GM20000 (cell line): ENCODE measurements around the gene ZNF408.

Source experiments
- DNase-seq: peaks from one replicate; pipeline ENCODE4 v3.0.0; 2012; ENCODE audit warnings: low spot score
- TF ChIP-seq, protein P1 (sequence below): IDR thresholded peaks from 2 replicates; pipeline ENCODE4 v1.5.1; 2012; ENCODE audit warnings: mild to moderate bottlenecking, control low read depth; ENCODE audit errors: extremely low read depth, missing control alignments

ZNF408 gene

GRCh38 chr11:46676436-46677158 is 24.2 kb upstream of the ZNF408 start:
- TF ChIP-seq, protein P1, sequence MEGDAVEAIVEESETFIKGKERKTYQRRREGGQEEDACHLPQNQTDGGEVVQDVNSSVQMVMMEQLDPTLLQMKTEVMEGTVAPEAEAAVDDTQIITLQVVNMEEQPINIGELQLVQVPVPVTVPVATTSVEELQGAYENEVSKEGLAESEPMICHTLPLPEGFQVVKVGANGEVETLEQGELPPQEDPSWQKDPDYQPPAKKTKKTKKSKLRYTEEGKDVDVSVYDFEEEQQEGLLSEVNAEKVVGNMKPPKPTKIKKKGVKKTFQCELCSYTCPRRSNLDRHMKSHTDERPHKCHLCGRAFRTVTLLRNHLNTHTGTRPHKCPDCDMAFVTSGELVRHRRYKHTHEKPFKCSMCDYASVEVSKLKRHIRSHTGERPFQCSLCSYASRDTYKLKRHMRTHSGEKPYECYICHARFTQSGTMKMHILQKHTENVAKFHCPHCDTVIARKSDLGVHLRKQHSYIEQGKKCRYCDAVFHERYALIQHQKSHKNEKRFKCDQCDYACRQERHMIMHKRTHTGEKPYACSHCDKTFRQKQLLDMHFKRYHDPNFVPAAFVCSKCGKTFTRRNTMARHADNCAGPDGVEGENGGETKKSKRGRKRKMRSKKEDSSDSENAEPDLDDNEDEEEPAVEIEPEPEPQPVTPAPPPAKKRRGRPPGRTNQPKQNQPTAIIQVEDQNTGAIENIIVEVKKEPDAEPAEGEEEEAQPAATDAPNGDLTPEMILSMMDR = no peak
- DNase-seq = no peak

GRCh38 chr11:46677169-46677568 is 23.7 kb upstream of the ZNF408 start:
- TF ChIP-seq, protein P1 = no peak
- no peak for DNase-seq

- DNase-seq = no peak
- TF ChIP-seq, protein P1 = no peak
Observed at GRCh38 chr11:46677991-46678740, 22.7 kb upstream of the ZNF408 start.

DNA sequence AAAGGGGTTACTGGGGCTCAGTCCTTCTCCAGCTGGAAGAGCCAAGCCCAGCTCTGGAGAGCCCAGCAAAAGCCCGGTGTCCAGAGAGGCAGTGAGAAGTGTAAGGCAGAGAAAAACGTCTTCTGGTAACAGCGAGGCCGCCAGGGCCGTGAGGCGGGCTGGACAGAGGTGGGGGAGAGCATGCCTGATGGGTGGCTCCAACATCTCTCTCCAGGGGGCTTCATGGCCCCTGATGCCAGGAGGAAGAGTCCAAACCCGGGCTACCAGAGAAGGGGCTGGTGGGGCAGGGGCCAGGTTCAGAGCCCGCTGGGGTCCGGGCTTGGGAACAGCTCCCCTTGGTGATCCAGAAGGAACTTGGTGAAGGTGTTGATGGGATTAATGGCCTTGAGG is 22.1 kb upstream of the ZNF408 start:
- TF ChIP-seq, protein P1 = no peak
- no peak for DNase-seq

DNA sequence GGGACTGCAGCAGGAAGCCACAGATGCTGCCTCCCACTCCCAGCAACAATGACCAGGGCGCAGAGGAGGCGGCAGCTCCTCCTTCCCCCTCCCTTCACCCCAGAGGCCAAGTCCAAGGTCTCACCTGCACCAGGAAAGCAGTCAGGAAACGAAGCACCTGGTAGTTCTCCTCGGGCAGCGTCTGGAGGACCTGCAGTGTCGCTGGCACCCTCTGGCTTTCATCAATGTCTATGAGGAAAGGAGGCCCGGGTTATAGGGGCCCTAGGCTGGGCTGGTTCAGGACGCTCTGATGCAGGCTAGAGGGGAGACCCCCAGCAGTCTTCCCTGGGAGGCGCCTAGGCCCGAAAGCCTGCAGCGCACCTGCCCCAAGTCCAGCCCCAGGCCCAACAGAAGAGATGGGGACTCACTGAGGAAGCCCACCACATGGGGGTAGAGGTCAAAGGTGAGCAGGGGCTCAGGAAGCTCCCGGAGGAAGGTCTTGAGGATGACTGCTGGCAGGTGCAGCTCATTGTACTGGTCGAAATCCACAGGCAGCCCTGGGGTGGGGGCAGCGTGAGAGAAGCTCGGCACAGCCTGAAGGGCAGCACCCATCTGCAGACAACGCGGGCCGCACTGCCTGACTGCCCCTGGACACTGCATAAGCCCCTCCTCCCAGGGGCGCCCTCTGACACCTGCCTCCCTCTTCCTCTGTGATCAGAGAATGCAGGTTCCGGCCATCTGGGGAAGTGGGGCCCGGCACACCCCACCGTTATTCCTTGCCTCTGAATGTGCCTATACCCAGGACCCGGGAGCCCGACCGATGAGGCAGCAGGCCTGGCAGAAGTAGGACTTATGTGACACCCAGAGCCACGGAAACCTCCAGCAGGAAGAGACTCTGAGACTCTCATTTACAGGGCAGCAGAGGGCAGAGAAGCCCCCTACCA is 21.3 kb upstream of the ZNF408 start:
- TF ChIP-seq, protein P1 = no peak
- no peak for DNase-seq

- TF ChIP-seq, protein P1 = no peak
- no peak for DNase-seq
Observed at GRCh38 chr11:46680164-46680760, 20.6 kb upstream of the ZNF408 start.
